NCI-H2107 treated with DMSO at 0.1 percent for 48 hours (cell line): ENCODE data around the gene ATXN10.

Source experiments
- DNase-seq: peaks from one replicate; lab custom pipeline; 2025; ENCODE audit not compliant: unreplicated experiment; lab: John Stamatoyannopoulos, UW

The ATXN10 gene

DNA sequence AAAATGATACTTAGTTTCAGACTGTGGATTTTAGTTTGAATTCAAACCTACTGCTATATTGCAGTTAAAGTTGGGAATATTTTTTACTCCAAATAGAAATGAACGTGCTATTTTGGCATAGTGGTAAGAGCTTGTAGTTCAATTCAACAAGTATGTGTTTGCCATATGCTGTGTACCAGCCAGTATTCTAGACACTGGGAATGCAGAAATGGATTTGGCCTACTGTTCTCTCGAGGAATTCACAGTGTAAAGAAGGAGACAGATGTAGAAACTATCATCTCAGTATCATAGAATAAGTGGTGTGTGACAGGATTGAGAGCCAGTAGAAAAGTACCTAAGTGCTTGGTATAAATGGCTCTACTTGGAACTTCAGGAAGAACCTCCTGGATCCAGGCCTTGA is 80.4 kb downstream of the ATXN10 start:
- no peak for DNase-seq

DNA sequence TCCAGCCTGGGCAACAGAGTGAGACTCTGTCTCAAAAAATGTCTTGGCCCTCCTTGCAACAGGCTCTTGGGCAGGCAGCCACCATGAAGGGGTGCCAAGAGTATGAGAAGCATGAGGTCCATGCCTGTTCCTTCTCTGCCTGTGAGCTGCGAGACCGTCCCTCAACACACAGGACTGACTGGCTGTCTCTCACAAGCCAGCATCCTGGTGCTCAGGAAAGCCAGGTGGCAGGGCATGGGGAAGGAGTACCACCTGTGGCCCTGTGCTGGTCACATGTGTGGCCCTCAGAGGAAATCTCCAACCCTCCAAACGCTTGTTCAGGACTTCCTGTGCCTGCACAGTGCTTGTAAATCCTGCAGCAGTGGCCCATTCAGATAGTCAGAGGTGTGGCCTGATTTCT is 83.2 kb downstream of the ATXN10 start:
- no peak for DNase-seq

DNA sequence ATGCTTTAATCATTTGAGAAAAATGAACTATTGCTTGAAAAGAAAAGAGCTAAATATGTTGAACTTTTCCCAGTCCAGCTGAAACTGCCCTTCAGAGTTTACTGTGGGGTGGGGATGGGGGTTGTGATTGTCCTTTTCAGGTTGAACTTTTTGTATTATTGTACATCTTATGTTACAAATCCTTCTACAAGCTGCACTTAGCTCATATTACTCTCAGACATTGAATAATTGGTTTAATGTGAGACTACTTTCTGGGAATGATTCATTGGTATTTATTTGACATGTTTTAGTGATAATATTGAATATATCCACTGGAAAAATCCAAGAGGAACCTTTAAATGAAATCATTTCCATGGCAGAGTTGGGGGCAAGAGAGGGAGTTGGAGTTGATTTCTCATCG is 84.9 kb downstream of the ATXN10 start:
- DNase-seq = no peak

DNA sequence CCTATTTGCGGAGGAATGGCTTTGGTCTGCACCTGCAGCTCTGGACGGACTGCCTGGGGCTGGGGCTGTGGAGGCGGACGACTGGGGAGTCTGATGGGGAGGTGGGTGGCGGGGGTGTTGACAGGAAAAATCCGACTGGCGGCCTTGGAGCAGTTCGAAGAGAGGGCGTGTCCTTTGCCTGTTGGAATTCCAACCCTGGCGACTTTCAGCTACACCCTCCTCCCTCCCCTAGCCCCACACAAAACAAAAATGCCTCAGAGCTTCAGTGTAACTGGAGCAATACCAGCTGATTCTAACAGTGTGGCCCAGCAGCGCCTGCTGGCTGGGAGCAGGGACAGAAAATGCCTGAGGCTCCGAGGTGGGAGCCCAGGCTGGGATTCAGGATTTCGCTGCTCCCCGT is 85.4 kb downstream of the ATXN10 start:
- DNase-seq = no peak

DNA sequence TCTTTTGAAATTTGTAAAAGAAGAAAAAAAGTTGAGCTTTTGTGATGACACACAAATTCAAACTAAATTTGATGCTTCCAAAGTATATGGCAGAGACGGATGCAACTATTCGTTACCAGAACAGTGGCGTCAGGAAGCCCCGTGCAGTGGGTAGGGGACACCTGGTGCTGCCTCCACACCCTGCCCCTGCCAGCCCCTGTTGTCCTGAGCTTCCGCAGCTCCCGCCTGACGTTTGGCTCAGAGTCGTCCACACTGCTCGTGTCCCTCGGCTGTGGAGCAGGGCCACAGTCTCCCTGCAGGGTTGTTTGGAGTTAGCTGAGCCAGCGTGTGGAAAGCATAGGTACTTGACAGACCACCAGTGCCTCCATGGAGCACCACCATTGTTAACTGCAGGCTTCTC is 86.3 kb downstream of the ATXN10 start:
- DNase-seq = no peak

DNA sequence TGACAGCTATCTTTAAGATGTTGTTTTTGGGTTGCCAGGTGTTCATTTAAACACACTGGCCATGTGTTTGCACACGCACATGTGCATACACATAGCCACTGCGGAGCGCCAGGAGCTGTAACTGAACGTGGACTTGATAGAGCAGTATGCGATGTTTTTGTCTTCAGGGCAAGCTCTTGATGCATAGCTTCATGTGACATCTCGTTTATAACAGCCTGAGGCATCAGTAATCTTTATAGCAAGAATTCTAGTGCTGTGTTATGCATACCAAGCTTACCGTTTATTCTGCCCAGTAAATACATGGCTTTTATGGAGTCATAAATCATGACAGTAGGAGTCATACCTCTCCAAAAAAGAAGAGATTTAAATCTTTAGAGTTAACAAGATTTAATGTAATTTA is 87.0 kb downstream of the ATXN10 start:
- no peak for DNase-seq

DNA sequence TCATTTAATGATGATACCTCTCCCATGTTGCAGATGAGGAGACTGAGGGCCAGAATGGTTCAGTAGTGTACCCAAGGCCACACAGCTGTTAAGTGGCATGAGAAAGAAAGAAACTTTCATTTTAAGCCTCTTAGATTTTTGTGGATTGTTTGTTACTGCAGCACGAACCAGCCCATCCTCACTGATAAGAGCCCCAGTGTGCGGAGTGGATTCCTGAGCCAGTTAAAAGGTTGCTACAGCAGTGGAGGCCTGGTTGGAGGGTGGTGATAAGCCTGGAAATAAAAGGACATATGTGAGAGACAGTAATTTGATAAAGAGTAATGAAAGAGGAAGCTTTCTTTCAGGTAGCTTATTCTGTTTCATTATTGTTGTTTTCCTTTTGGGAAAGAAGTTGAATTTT is 89.0 kb downstream of the ATXN10 start:
- no peak for DNase-seq

DNA sequence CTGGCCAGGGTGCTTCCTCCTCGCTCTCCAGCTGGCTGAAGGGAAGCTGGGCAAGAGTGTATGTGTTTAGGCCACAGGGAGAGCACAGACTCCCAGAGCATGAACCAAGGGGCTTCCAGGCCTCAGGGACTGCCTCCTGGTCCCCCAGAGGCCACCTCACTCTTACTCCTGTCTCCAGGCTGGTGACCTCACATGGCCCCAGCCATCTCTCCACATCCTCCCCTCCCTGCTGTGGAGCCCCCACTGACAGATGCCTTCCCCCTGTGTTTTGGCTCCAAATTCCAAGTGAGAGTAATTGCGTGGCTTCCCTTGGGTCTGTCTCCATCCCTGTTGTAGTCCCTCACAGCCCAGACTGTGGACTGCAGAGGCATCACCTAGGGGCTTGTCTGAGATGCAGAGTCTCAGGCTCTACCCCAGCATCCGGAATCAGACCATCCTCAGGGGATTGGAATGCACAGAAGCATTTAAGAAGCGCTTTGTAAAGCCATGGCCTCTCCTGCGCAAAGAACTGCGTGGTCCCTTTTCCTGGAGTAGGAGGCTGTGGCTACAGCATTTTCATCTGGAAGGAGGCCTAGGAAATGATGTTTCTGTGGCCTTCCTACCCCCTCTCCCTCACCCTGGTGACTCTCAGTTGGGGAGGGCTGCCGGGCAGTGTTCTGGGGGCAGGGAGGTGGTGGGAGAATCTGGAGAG is 91.1 kb downstream of the ATXN10 start:
- no peak for DNase-seq

DNA sequence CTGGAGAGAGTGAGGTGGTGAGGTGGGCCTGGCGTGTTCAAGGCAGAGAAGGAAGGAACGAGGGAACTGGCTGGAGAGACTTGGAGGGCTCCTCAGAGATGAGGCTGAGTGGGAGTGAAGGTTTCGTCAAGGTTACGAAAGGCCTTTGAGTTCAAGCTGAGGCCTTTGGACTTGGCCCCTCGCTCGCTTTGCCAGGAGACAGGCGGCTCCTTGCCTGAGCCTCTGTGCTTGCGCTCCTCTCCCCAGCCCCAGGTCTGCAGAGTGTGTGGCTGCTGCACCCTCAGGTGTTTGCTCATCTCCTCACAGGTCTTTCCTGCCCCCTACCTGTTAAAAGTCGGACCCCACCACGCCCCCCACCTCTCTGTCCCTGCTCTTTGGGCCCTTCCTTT is 91.6 kb downstream of the ATXN10 start:
- DNase-seq = no peak

DNA sequence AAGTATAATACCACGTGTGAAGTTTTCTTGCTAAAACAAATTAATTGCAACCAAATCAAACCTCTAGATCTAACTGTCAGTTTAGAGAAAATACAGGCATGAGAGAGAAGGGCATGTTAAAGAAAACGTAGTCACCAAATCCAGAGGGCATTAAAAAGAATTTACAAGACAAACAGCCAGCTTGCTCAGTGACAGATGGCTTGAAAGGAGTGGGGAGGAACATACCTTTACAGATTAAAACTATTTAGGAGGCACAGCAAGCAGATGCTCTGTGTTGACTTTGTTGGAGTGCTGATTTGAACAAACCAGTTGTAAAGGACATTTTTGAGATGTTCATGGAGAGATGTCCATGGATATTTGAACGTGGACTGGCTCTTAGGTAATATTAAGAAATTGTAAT is 96.9 kb downstream of the ATXN10 start:
- no peak for DNase-seq

DNA sequence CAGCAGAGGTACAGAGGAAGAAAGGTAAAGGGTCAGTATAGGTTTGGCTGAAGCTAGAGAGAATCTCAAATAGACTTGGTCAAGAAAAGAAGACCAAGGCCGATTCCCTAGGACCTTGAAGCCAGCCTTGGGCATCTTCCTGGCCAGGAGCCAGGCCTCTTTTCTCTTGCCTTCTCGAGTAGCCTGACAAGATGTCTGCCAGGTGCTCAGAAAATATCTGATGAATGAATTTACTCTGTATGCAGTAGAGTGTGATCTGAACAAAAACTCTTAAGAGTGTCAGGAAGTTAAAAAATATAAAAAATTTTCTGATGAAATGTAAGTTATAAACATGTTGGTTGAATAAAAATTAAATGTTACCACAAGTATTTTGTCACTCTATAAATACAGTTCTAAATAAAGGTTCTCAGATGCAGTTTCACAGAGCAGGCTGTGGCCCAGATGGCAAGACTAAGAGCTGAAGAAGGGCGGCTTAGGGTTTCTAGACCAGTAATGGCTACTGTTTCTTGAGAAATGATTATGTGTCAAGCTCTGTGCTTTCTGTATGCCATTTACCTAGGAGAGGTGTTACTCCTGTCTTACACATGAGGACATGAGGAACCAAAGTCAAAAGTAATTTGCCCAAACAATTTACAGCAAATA is 98.1 kb downstream of the ATXN10 start:
- no peak for DNase-seq

DNA sequence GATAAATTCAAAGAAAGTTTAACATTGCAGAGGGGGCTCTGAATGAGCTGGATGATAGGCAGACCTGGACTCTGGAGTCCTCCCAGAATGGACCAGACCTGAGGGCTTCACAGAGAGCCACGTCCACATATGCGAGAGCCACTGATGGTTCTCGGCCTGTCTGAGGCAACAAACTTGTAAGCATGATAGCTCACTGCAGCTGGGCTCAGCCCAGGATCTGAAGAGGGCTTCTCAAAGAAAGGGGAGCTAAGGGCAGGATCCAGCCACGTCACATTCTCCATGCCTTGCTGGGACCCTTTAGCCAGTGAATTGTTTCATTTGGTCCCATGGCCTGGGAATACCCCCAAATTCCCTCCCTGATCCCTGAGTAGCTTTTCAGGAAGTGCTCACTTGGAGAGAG is 98.9 kb downstream of the ATXN10 start:
- DNase-seq = no peak

DNA sequence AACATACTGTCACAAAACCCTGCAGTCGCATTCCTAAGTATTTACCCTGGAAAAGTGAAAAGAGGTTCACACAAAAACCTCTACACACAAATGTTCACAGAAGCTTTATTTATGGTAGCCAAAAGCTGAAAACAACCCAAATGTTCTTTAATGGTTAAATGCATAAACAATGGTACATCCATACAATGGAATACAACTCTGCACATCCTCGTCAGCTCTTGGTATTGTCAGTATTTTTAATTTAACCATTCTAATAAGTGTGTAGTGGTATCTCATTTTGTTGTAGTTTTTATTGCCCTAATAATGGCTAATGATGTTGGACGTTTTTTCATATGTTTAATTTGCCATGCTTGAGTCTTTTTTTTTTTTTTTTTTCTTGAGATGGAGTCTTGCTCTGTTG is 99.4 kb downstream of the ATXN10 start:
- DNase-seq = no peak

DNA sequence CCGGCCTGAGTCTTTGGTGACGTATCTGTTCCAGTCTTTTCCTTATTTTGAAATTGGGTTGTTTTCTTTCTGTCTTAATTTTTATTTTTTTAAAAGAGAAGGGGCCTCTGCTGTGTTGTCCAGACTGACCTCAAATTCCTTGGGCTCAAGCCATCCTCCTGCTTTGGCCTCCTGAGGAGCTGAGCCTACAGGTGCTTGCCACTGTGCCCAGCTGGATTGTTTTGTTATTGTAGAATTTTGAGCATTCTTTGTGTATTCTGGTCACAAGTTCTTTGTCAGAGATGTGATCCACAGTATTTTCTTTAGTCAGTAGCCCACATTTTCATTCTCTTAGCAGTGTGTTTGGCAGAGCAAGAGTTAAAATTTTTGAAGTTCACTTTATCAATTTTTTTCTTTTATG is 100.1 kb downstream of the ATXN10 start:
- DNase-seq = no peak

DNA sequence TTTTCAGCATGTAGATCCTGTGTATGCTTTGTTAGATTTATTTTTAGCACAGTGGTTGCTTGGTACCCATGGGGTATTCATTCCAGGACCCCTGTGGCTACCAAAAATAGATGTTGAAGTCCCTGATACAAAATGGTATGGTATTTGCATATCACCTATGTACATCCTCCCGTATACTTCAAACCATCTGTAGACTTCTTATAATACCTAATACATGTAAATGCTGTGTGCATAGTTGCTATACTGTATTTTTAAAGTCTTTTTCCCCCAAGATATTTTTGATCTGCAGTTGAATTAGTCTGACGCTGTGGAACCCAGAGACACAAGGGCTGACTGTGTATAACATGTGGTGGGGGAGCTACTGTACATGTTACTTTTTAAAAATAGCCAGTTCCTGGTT is 101.1 kb downstream of the ATXN10 start:
- no peak for DNase-seq

DNA sequence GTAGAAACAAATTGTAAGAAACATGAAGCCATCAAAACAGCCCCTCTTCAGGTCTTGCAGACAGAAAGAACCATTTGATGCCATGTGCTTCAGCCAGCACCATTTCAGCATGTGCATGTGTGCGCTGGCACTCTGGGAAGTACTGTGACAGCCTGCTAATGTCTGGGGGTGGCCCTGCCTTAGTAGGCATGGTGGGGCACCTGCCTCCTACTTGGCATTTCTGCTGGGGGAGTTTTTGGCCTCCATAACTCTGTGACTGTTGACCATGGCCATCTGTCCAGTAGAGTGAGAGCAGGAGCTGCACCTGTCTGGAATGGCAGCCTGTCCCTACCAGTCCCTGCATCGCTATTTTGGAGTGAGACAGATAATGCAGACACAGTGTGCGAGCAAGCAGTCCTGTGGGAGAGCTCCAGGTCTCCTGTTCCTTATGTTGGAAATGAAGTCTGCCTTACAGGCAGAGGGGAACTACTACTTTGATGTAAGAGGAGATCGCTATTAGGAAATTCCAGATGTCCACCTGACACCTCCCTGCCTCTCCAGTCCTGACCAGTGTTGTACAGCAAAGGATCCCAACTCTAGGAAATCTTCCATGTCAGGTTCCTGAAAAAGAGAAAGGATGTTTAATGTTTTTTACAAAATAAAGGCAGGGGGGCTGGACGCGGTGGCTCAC is 102.5 kb downstream of the ATXN10 start:
- DNase-seq = no peak

DNA sequence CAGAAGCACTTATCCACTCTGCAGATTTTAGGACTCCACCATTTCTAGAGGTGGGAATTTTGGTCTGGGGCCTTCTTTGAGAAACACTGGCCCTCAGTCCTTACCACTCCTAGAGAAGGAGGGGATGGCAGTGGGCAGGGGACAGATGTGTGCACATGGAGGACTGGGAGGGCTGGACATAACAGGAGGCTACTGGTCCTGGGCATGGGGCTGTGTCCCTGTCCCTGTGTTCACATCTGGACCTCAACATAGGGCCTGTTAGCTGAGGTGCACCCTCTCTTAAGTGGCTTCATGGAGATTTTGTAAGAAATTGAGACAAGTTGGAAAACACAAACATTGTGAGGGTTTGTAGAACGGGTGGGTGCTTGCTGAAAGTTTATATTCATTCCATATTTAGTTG is 103.4 kb downstream of the ATXN10 start:
- DNase-seq = no peak

DNA sequence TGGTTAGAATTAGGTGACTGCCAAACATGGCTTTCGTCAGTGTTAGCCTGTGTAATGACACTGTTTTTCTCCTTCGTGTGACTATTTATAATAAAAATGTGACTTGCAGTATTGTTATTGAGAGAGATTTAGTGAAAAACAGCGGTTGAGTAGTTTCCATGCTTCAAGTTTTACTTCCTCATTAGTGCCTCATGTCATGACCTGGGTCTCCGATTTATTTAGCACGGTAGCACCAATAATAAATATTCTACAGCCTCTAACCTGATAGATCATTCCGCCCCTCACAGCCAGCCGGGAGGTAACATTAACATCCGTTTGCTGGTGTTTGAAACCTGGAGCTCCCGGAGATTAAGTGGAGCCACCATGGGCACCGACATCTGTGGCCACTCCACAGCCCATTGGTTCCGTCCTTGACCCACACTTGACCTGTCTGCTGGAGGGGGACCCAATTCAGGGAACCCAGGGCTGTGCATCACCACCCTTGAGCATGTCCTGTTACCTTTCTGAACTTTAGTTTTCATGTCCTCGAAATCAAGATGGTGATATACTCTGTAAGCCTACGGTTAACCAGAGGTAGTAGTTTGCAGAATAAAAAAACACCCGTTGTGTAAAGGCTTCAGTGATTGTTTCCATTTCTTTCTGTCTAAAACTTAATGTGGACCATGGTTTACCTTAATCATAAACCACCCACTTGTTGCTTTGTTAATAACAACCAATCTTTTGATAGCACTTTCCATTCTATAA is 104.1 kb downstream of the ATXN10 start:
- DNase-seq = no peak

DNA sequence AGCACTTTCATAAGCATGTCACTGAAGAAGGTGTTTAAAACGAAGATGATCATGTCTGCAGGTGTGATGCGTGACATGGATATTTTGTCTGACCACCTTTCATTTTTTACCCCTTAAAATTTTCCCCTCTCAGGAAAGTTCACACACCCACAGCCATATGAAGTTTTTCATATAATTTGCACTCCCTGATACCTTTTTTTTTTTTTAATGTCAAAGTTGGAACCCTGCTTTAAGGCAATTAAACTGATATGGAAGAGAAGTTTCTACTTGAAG is 104.6 kb downstream of the ATXN10 start:
- DNase-seq = no peak

DNA sequence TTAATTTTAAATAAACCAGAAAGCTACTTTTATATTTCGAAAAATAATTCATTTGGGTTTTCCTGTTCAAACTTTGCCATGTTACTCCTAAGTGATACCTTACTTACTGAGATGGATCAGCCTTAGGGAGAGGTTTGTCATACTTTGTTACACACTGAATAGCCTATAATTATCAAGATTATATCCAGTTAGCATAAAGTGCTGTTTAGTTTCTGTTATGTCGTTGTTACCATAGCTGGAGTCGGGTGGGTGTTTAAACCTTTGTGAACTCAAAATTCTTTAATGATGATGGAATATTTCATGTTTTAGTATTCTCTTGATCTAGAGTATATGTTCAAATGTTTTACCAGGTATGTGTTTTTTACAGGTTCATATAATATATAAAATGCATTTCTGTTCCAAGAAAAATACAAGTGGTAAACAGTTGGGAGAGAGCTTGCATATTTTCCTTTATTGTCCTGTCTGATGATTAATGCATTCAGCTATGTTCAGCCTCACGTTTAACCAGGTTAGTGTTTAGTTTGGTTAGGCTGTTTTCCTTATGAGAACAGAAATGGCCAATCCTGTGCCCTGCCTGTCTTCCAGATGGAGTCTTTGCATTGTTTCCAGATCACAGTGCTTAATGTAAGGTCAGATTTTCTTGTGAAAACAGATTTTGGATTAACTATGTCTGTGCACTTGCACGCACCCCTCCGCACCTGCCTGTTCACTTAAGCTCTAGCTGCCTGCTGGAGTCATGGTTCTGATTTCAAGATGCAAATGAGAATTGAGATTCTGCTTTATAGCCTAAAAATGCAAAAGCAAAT is 105.6 kb downstream of the ATXN10 start:
- no peak for DNase-seq

DNA sequence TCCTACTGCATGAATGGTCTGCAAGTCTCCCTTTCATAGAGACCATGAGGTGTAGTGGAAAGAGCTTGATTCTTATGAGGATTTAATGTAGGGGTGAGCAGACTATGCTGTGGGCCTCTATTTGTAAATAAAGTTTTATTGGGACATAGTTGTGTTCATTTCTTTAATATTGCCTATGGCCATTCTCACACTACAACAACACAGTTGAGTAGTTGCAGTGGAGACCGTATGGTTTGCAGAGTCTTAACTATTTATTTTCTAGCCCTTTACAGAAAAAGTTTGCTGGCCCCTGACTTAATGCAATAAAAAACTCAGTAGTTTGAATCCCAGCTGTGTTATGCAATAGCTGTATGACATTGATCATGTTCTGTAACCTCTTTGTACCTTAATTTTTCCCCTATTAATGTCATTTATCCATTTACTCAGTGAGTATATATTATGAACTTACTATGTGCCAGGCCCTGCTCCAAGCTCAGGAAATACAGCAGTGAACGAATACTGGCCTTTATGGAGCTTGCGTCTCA is 106.3 kb downstream of the ATXN10 start:
- no peak for DNase-seq
